ENCODE measurements around the gene PHEX. TPM values are rescaled to one million over a fixed set of nuclear protein-coding genes. Genes with fewer than 3 reads are reported as not detected.

The PHEX gene
- total RNA-seq, 1 donor from 2014 or later: 1.6 TPM

GRCh38 chrX:22148565-22148964 is 116.4 kb downstream of the PHEX start:
- no peak for TF ChIP-seq CTCF (conservative IDR thresholded peaks at IDR 0.05)
- peaks cover 5% of the 10 kb centered on the region for H3K9me3 Mint-ChIP-seq
- no peak overlapping the region for H3K4me3 Mint-ChIP-seq
- H3K27ac Mint-ChIP-seq: no peak overlapping the region
- H3K36me3 Mint-ChIP-seq: peaks cover 7% of the 10 kb centered on the region
- DNase-seq (ENCODE audit: extremely low spot score, unreplicated experiment): no peak
- no peaks in the 10 kb centered on the region for H3K27me3 Mint-ChIP-seq
- no peaks in the 10 kb centered on the region for H3K4me1 Mint-ChIP-seq (ENCODE audit: unreplicated experiment)

- H3K36me3 Mint-ChIP-seq: peaks cover 4% of the 10 kb centered on the region
- no peaks in the 10 kb centered on the region for H3K27me3 Mint-ChIP-seq
- H3K27ac Mint-ChIP-seq: no peak overlapping the region
- no peak overlapping the region for H3K4me3 Mint-ChIP-seq
- TF ChIP-seq CTCF (conservative IDR thresholded peaks at IDR 0.05): no peak
- peaks cover 5% of the 10 kb centered on the region for H3K9me3 Mint-ChIP-seq
- no peak for DNase-seq (ENCODE audit: extremely low spot score, unreplicated experiment)
- H3K4me1 Mint-ChIP-seq (ENCODE audit: unreplicated experiment): no peaks in the 10 kb centered on the region
These were observed 118.2 kb downstream of the PHEX start for GRCh38 chrX:22150371-22150770.

GRCh38 chrX:22155126-22155525 is 123.0 kb downstream of the PHEX start:
- Mint-ChIP-seq H3K36me3 (no peaks in the 10 kb centered on the region), H3K27ac (no peak overlapping the region), H3K9me3 (no peaks in the 10 kb centered on the region), H3K4me1 (ENCODE audit: unreplicated experiment) (no peaks in the 10 kb centered on the region), H3K4me3 (no peak overlapping the region), H3K27me3 (no peaks in the 10 kb centered on the region)
- DNase-seq (ENCODE audit: extremely low spot score, unreplicated experiment): no peak
- TF ChIP-seq CTCF (conservative IDR thresholded peaks at IDR 0.05): no peak

- no peaks in the 10 kb centered on the region for H3K4me1 Mint-ChIP-seq (ENCODE audit: unreplicated experiment)
- H3K27me3 Mint-ChIP-seq: no peaks in the 10 kb centered on the region
- no peak overlapping the region for H3K27ac Mint-ChIP-seq
- no peaks in the 10 kb centered on the region for H3K9me3 Mint-ChIP-seq
- no peaks in the 10 kb centered on the region for H3K36me3 Mint-ChIP-seq
- no peak for TF ChIP-seq CTCF (conservative IDR thresholded peaks at IDR 0.05)
- no peak for DNase-seq (ENCODE audit: extremely low spot score, unreplicated experiment)
- no peak overlapping the region for H3K4me3 Mint-ChIP-seq
These were observed 126.9 kb downstream of the PHEX start for GRCh38 chrX:22159071-22159470.

- Mint-ChIP-seq H3K9me3 (no peaks in the 10 kb centered on the region), H3K4me3 (no peak overlapping the region), H3K27me3 (no peaks in the 10 kb centered on the region), H3K4me1 (ENCODE audit: unreplicated experiment) (no peaks in the 10 kb centered on the region), H3K27ac (no peak overlapping the region), H3K36me3 (no peaks in the 10 kb centered on the region)
- no peak for TF ChIP-seq CTCF (conservative IDR thresholded peaks at IDR 0.05)
- no peak for DNase-seq (ENCODE audit: extremely low spot score, unreplicated experiment)
These were observed 131.2 kb downstream of the PHEX start for GRCh38 chrX:22163326-22163725.

- H3K4me1 Mint-ChIP-seq (ENCODE audit: unreplicated experiment): no peaks in the 10 kb centered on the region
- no peak for TF ChIP-seq CTCF (conservative IDR thresholded peaks at IDR 0.05)
- no peak for DNase-seq (ENCODE audit: extremely low spot score, unreplicated experiment)
- no peak overlapping the region for H3K4me3 Mint-ChIP-seq
- no peaks in the 10 kb centered on the region for H3K9me3 Mint-ChIP-seq
- H3K27me3 Mint-ChIP-seq: no peaks in the 10 kb centered on the region
- no peaks in the 10 kb centered on the region for H3K36me3 Mint-ChIP-seq
- H3K27ac Mint-ChIP-seq: no peak overlapping the region
These were observed 132.8 kb downstream of the PHEX start for GRCh38 chrX:22164770-22165388.

Measured in type B pancreatic cell (in vitro differentiated cells).